H1 (cell line): ENCODE measurements around the gene SPAG5. TPM values are rescaled to one million over a fixed set of nuclear protein-coding genes. Genes with fewer than 3 reads are reported as not detected.
A peak's percentile ranks its signal among the peaks of the same experiment; 100 is the strongest.

Experiments used
- CTCF ChIA-PET: fragments of 300-600 bp; sonication (Branson Sonifier 250); formaldehyde crosslinking; loops from one replicate; lab custom pipeline; 2021; ENCODE audit not compliant: partially characterized antibody; lab: Charles Lee
- POLR2A ChIA-PET: fragments of 300-600 bp; sonication (Branson Sonifier 250); formaldehyde crosslinking; loops from one replicate; lab custom pipeline; 2021; ENCODE audit warnings: inconsistent platforms; ENCODE audit not compliant: partially characterized antibody; lab: Charles Lee
- DNase-seq, 2 experiments: peaks; one replicate each; pipeline versions ENCODE4 v3.0.0 to v3.0.0-alpha.2; 2010 to 2022; ENCODE audit warnings: low spot score in 2 of 2, low read depth in 1 of 2, mixed read lengths in 1 of 2
- FAIRE-seq: peaks from 2 replicates; lab custom pipeline; 2011; peaks lifted over from hg19 to GRCh38; lab: Jason Lieb, UNC
- H2AFZ ChIP-seq: 2 replicates; pipeline ENCODE4 v1.8.1; 2012; ENCODE audit warnings: low read length, inconsistent platforms
- H2AK5ac ChIP-seq: 2 replicates; pipeline ENCODE4 v1.6.1; 2013; ENCODE audit warnings: low read depth, low read length
- H2BK120ac ChIP-seq: replicated peaks from 2 replicates; pipeline ENCODE3; 2013; ENCODE audit warnings: low read depth, low read length, inconsistent platforms
- H2BK12ac ChIP-seq: 2 replicates; pipeline ENCODE4 v1.6.1; 2013; ENCODE audit warnings: low read depth, low read length
- H2BK15ac ChIP-seq: 2 replicates; pipeline ENCODE4 v1.6.1; 2013; ENCODE audit warnings: low read length
- H2BK20ac ChIP-seq: 2 replicates; pipeline ENCODE4 v1.6.1; 2013; ENCODE audit warnings: low read length
- H2BK5ac ChIP-seq: 2 replicates; pipeline ENCODE4 v1.6.1; 2013; ENCODE audit warnings: low read depth, low read length
- H3K14ac ChIP-seq: 2 replicates; pipeline ENCODE4 v1.6.1; 2013; ENCODE audit warnings: inconsistent platforms; ENCODE audit not compliant: insufficient read length
- H3K18ac ChIP-seq: 2 replicates; pipeline ENCODE4 v1.6.1; 2013; ENCODE audit warnings: low read length; ENCODE audit errors: extremely low read depth
- H3K23ac ChIP-seq: 2 replicates; pipeline ENCODE4 v1.6.1; 2013; ENCODE audit warnings: inconsistent platforms; ENCODE audit not compliant: insufficient read length
- H3K23me2 ChIP-seq: 2 replicates; pipeline ENCODE4 v1.6.1; 2013; ENCODE audit warnings: low read depth, low read length
- H3K27ac ChIP-seq: 2 replicates; pipeline ENCODE4 v1.6.1; 2011; ENCODE audit warnings: low read depth, low read length, inconsistent platforms
- H3K27me3 ChIP-seq, 4 experiments: replicated peaks in 1 of 4; 1 replicate in 1 of 4; 2 replicates in 3 of 4; pipeline versions ENCODE4 v1.6.1 to v1.8.1; 2011 to 2013; ENCODE audit warnings: low read length in 3 of 4, mild to moderate bottlenecking in 3 of 4, inconsistent platforms in 2 of 4, mixed read lengths in 2 of 4, moderate library complexity in 1 of 4; ENCODE audit not compliant: control insufficient read depth in 3 of 4, insufficient read depth in 3 of 4; ENCODE audit errors: extremely low read depth in 1 of 4
- H3K36me3 ChIP-seq, 4 experiments: 2 replicates each; pipeline versions ENCODE4 v1.6.1 to v1.8.1; 2011 to 2013; ENCODE audit warnings: mild to moderate bottlenecking in 4 of 4, low read length in 3 of 4, moderate library complexity in 2 of 4, control low read depth in 1 of 4, inconsistent platforms in 1 of 4; ENCODE audit not compliant: insufficient read depth in 4 of 4, control insufficient read depth in 2 of 4
- H3K4ac ChIP-seq: replicated peaks from 2 replicates; pipeline ENCODE3; 2013; ENCODE audit warnings: low read length, low read depth, mixed read lengths, inconsistent platforms; ENCODE audit not compliant: insufficient read length
- H3K4me1 ChIP-seq, 4 experiments: replicated peaks in 1 of 4; 1 replicate in 1 of 4; 2 replicates in 3 of 4; pipeline versions ENCODE4 v1.6.1 to v1.8.1; 2011 to 2013; ENCODE audit warnings: low read length in 3 of 4, inconsistent platforms in 2 of 4, mixed read lengths in 1 of 4; ENCODE audit not compliant: insufficient read depth in 4 of 4, control insufficient read depth in 3 of 4
- H3K4me2 ChIP-seq, 2 experiments: 2 replicates each; pipeline versions ENCODE4 v1.6.1 to v1.8.1; 2011 to 2013; ENCODE audit warnings: low read depth in 2 of 2, low read length in 2 of 2, control low read depth in 1 of 2, inconsistent platforms in 1 of 2, mild to moderate bottlenecking in 1 of 2; ENCODE audit not compliant: insufficient read depth in 1 of 2
- H3K4me3 ChIP-seq, 4 experiments: fragments of 200-600, 300-600 bp in 1 of 4; sonication (generic), shearing (Covaris generic), sonication (Bioruptor Twin) in 1 of 4; 2 replicates each; pipeline versions ENCODE4 v1.5.1 to v1.8.1; 2011 to 2016; ENCODE audit warnings: low read length in 4 of 4, low read depth in 3 of 4, control low read depth in 2 of 4, inconsistent platforms in 2 of 4, mild to moderate bottlenecking in 2 of 4, mixed read lengths in 1 of 4, moderate library complexity in 1 of 4; ENCODE audit not compliant: insufficient read depth in 2 of 4; ENCODE audit errors: extremely low read depth in 1 of 4
- H3K56ac ChIP-seq: replicated peaks from 2 replicates; pipeline ENCODE3; 2013; ENCODE audit warnings: low read depth, mild to moderate bottlenecking, mixed read lengths, low read length, inconsistent platforms; ENCODE audit not compliant: insufficient read length
- H3K79me1 ChIP-seq: 2 replicates; pipeline ENCODE4 v1.6.1; 2013; ENCODE audit warnings: low read depth, low read length, control low read depth
- H3K79me2 ChIP-seq, 2 experiments: 2 replicates each; pipeline versions ENCODE4 v1.6.1 to v1.8.1; 2012 to 2013; ENCODE audit warnings: low read length in 2 of 2, mild to moderate bottlenecking in 2 of 2, inconsistent platforms in 1 of 2; ENCODE audit not compliant: insufficient read depth in 2 of 2, control insufficient read depth in 1 of 2
- H3K9ac ChIP-seq, 4 experiments: replicated peaks in 1 of 4; 1 replicate in 1 of 4; 2 replicates in 3 of 4; pipeline versions ENCODE4 v1.6.1 to v1.8.1; 2011 to 2013; ENCODE audit warnings: low read depth in 3 of 4, low read length in 3 of 4, control low read depth in 2 of 4, mild to moderate bottlenecking in 2 of 4, moderate library complexity in 2 of 4, inconsistent platforms in 1 of 4; ENCODE audit errors: extremely low read depth in 1 of 4
- H3K9me3 ChIP-seq, 2 experiments: 2 replicates each; pipeline versions ENCODE4 v1.6.1 to v1.8.1; 2012 to 2013; ENCODE audit warnings: mild to moderate bottlenecking in 2 of 2, moderate library complexity in 2 of 2, control low read depth in 1 of 2, inconsistent platforms in 1 of 2, low read depth in 1 of 2, low read length in 1 of 2, mixed read lengths in 1 of 2; ENCODE audit not compliant: insufficient read depth in 2 of 2
- H4K20me1 ChIP-seq, 2 experiments: replicated peaks in 1 of 2; 2 replicates each; pipeline versions ENCODE3 to v1.8.1; 2011 to 2013; ENCODE audit warnings: inconsistent platforms in 2 of 2, low read length in 2 of 2, mild to moderate bottlenecking in 1 of 2; ENCODE audit not compliant: insufficient read depth in 2 of 2, control insufficient read depth in 1 of 2
- H4K5ac ChIP-seq: 2 replicates; pipeline ENCODE4 v1.6.1; 2013; ENCODE audit warnings: low read length, low read depth, mixed read lengths, inconsistent platforms; ENCODE audit not compliant: insufficient read length
- H4K8ac ChIP-seq: 2 replicates; pipeline ENCODE4 v1.8.0; 2013; ENCODE audit warnings: mild to moderate bottlenecking, moderate library complexity, low read length, inconsistent platforms; ENCODE audit not compliant: insufficient read depth; ENCODE audit errors: extremely low read depth
- H4K91ac ChIP-seq: replicated peaks from 2 replicates; pipeline ENCODE3; 2013; ENCODE audit warnings: low read length, mixed read lengths, inconsistent platforms; ENCODE audit not compliant: insufficient read length
- CTCF ChIP-seq, 3 experiments: IDR thresholded peaks; 1 replicate in 2 of 3; 2 replicates in 1 of 3; pipeline versions ENCODE4 v1.5.1 to v1.6.1; 2011; ENCODE audit warnings: low read length in 3 of 3, mild to moderate bottlenecking in 3 of 3, inconsistent platforms in 2 of 3, low read depth in 1 of 3, moderate library complexity in 1 of 3; ENCODE audit not compliant: insufficient read depth in 1 of 3; ENCODE audit errors: control extremely low read depth in 1 of 3
- EZH2 ChIP-seq: fragments of 200-600 bp; sonication (generic); IDR thresholded peaks from 2 replicates; pipeline ENCODE4 v1.7.1; 2012; ENCODE audit warnings: low read depth, mild to moderate bottlenecking, moderate library complexity, low read length, inconsistent platforms; ENCODE audit not compliant: severe bottlenecking
- KDM1A ChIP-seq: fragments of 200-600, 300-600 bp; sonication (generic); IDR thresholded peaks from 2 replicates; pipeline ENCODE4 v1.7.1; 2016; ENCODE audit warnings: mild to moderate bottlenecking, low read length, borderline replicate concordance
- MAX ChIP-seq: IDR thresholded peaks from 2 replicates; pipeline ENCODE4 v1.6.1; 2012; ENCODE audit warnings: inconsistent platforms
- WGBS, 2 experiments: shearing (Covaris generic) in 1 of 2; methylation state at CpG; one replicate each; pipeline versions ENCODE4 v1.1.6 to v1.1.7; 2013 to 2015; ENCODE audit warnings: low lambda C conversion rate in 2 of 2, mixed read lengths in 2 of 2, inconsistent platforms in 1 of 2, low coverage in 1 of 2, missing lambda C conversion rate in 1 of 2; ENCODE audit not compliant: insufficient replicate concordance in 2 of 2, insufficient coverage in 1 of 2, insufficient read length in 1 of 2; ENCODE audit errors: extremely low coverage in 1 of 2, missing lambda C conversion rate in 1 of 2; 5-methylcytosine and 5-hydroxymethylcytosine counted together
- polyA plus RNA-seq, 7 experiments: library from polyadenylated mRNA; depleted of rRNA in 3 of 7; stranded (reverse) in 5 of 7; unstranded in 2 of 7; fragments of >200 nt in 5 of 7; fragments of 200-250 nt in 2 of 7; gene quantifications; 1 replicate in 5 of 7; 2 replicates in 1 of 7; 4 replicates in 1 of 7; pipeline versions ENCODE4 v1.2.1 to v1.2.3, GENCODE V29; 2011 to 2013; ENCODE audit warnings: missing spikeins in 2 of 7, mixed read lengths in 2 of 7
- total RNA-seq: library from RNA; stranded (reverse); fragmentation: NEBNext Ultra II Directional; extraction: Animal tissue kit (Norgen Biotek cat#: 25700); gene quantifications from 2 replicates; pipeline ENCODE4 v1.2.1, GENCODE V29; 2021

Gene SPAG5
- total and polyA plus RNA-seq, 2 of the 8 experiments (the other 6 are each of a cell fraction or from before 2014, with no cell fraction given), result 57.1 to 129 TPM

GRCh38 chr17:28575126-28575795 is 23.6 kb downstream of the SPAG5 start:
- CTCF ChIA-PET, result interaction anchor here (0.7 to 3.5 kb wide), 14 partner anchors 9 to 347 kb away, joined by 3 to 18 read pairs (median 3); partner anchors contain the start of genes BLTP2 and POLDIP2

More at GRCh38 chr17:28575126-28575795, 23.6 kb downstream of the SPAG5 start:
- Histone ChIP-seq H3K14ac (no peak overlapping the region), H3K27ac (no peak overlapping the region), H3K23me2 (peaks cover 6% of the 10 kb centered on the region), H4K5ac (no peak overlapping the region), H3K18ac (no peak overlapping the region), H2BK20ac (no peak overlapping the region), H2BK5ac (no peak overlapping the region), H3K4ac (no peak overlapping the region), H2BK15ac (peak overlapping the region; percentile 54; the same call in 1 of the 2 replicates), H3K9me3 (no peaks in the 10 kb centered on the region), H3K36me3 (peaks cover 16 to 28% (median 25%) of the 10 kb centered on the region in 4 experiments), H4K8ac (no peak overlapping the region; the same call in 1 of the 2 replicates), H2AK5ac (no peak overlapping the region), H3K56ac (no peak overlapping the region), H3K4me2 (peak overlapping the region; percentile 58 to 59; a peak in 3 of 4 replicates), H4K91ac (no peak overlapping the region), H3K4me1 (peaks cover 2 to 9% (median 6%) of the 10 kb centered on the region in 4 experiments; a peak in 6 of 7 replicates), H2BK12ac (no peak overlapping the region), H3K4me3 (no peak overlapping the region; a peak in 1 of 8 replicates), H4K20me1 (peaks cover 4 to 5% of the 10 kb centered on the region in 2 experiments), H2BK120ac (no peak overlapping the region), H3K9ac (no peak overlapping the region), H3K27me3 (peaks cover 0 to 8% (median 4%) of the 10 kb centered on the region in 4 experiments; a peak in 4 of 7 replicates), H2AFZ (no peak overlapping the region), H3K79me2 (peaks cover 0 to 4% of the 10 kb centered on the region in 2 experiments; a peak in 1 of 4 replicates), H3K79me1 (no peaks in the 10 kb centered on the region), H3K23ac (no peak overlapping the region)
- POLR2A ChIA-PET, result interaction anchor here (0.9 to 4.2 kb wide), 8 partner anchors 18 to 136 kb away, joined by 3 to 24 read pairs (median 6); partner anchors contain the start of genes BLTP2, PROCA1 and SPAG5
- no peak for TF ChIP-seq MAX
- peak in 2 of 3 experiments; percentile 32 to 38; a peak in 2 of 4 replicates for TF ChIP-seq CTCF (IDR thresholded peaks at IDR 0.05; ENCODE audit: control extremely low read depth in 1 of 3, insufficient read depth in 1 of 3, low read depth in 1 of 3, low read length in 3 of 3)
- no peak for TF ChIP-seq EZH2
- no peak for TF ChIP-seq KDM1A
- DNase-seq, result no peak
- WGBS, 2 experiments, result 94% methylated on average over 14 of the region's 14 CpGs; no CpG with 5 or more reads in 1 of the 2 experiments
- FAIRE-seq, result no peak
